HG03521 (cell line): ENCODE data around the gene ST3GAL5.
"Not testable (repeated sequence)": the region's sequence is repeated elsewhere in the genome, so short reads cannot be mapped to it uniquely, and the experiment has no call there.

Experiments
- ATAC-seq: cut with Tn5 transposase; IDR thresholded peaks from one replicate; pipeline ENCODE4 v1.9.1; 2021; ENCODE audit warnings: mild to moderate bottlenecking, moderate library complexity; ENCODE audit not compliant: unreplicated experiment

Gene ST3GAL5

GRCh38 chr2:85894554-85895278 is 5.9 kb upstream of the ST3GAL5 start:
- ATAC-seq = not testable (repeated sequence)

- ATAC-seq = no peak
Measured at GRCh38 chr2:85893428-85894258, 4.9 kb upstream of the ST3GAL5 start.

- no peak for ATAC-seq
Measured at GRCh38 chr2:85892216-85892944, 3.6 kb upstream of the ST3GAL5 start.

- ATAC-seq = no peak
Measured at GRCh38 chr2:85890522-85891176, 1.9 kb upstream of the ST3GAL5 start.

- no peak for ATAC-seq
Measured at GRCh38 chr2:85889627-85890281, 964 bp upstream of the ST3GAL5 start.

GRCh38 chr2:85888020-85888683 is 638 bp downstream of the ST3GAL5 start:
- ATAC-seq = no peak

- ATAC-seq = no peak
Measured at GRCh38 chr2:85887566-85888019, 1.2 kb downstream of the ST3GAL5 start.

- no peak for ATAC-seq
Measured at GRCh38 chr2:85886590-85886989, 2.2 kb downstream of the ST3GAL5 start.

GRCh38 chr2:85886141-85886540 is 2.6 kb downstream of the ST3GAL5 start:
- no peak for ATAC-seq

- not testable (repeated sequence) for ATAC-seq
Measured at GRCh38 chr2:85881781-85882180, 7.0 kb downstream of the ST3GAL5 start.

GRCh38 chr2:85880716-85881328 is 8.0 kb downstream of the ST3GAL5 start:
- not testable (repeated sequence) for ATAC-seq

GRCh38 chr2:85878719-85879370 is 9.9 kb downstream of the ST3GAL5 start:
- no peak for ATAC-seq

- ATAC-seq = no peak
Measured at GRCh38 chr2:85875350-85876050, 13.3 kb downstream of the ST3GAL5 start.

GRCh38 chr2:85873679-85874078 is 15.1 kb downstream of the ST3GAL5 start:
- ATAC-seq = no peak

- ATAC-seq = no peak
Measured at GRCh38 chr2:85872536-85873161, 16.1 kb downstream of the ST3GAL5 start.

GRCh38 chr2:85871494-85872164 is 17.2 kb downstream of the ST3GAL5 start:
- no peak for ATAC-seq

GRCh38 chr2:85868822-85869221 is 20.0 kb downstream of the ST3GAL5 start:
- ATAC-seq = no peak
